ENCODE results near the gene MSMP. TPM values are rescaled to one million over a fixed set of nuclear protein-coding genes. Genes with fewer than 3 reads are reported as not detected.

The MSMP gene
- total and polyA plus RNA-seq, 10 of the 15 experiments (the other 5 are each of a cell fraction or from before 2014, with no cell fraction given), result 0.33 to 2.4 (median 0.86) TPM; not detected in 4

- TF ChIP-seq SMAD5 (IDR thresholded peaks at IDR 0.05; ENCODE audit: low read depth) (peak; percentile 49), ZBTB11 (CRISPR knock-in tag; IDR thresholded peaks at IDR 0.05) (peak; percentile 62), ZNF274 (IDR thresholded peaks at IDR 0.05; ENCODE audit: insufficient read depth, insufficient read length) (no peak), CBX3 (IDR thresholded peaks at IDR 0.05; ENCODE audit: borderline replicate concordance, low read depth) (no peak), SIX5 (IDR thresholded peaks at IDR 0.05; ENCODE audit: low read depth, low read length, severe bottlenecking) (peak; percentile 81), FOXK2 (IDR thresholded peaks at IDR 0.05) (no peak), MEF2B (IDR thresholded peaks at IDR 0.05; ENCODE audit: partially characterized antibody, poor library complexity, severe bottlenecking) (peak; percentile 98), MYB (IDR thresholded peaks at IDR 0.05; ENCODE audit: borderline replicate concordance, low read depth, low read length) (no peak), RAD21 (IDR thresholded peaks at IDR 0.05; ENCODE audit: insufficient read depth, low read depth, low read length) (no peak), MXI1 (IDR thresholded peaks at IDR 0.05; ENCODE audit: low read depth, low read length) (peak; percentile 56), SP1 (IDR thresholded peaks at IDR 0.05; ENCODE audit: low read depth, low read length) (peak; percentile 57), ZNF687 (IDR thresholded peaks at IDR 0.05) (peak; percentile 19; the same call in 1 of the 2 replicates), SMARCA5 (IDR thresholded peaks at IDR 0.05) (no peak; the same call in 1 of the 2 replicates), ZBTB33 (IDR thresholded peaks at IDR 0.05) (no peak), IRF4 (IDR thresholded peaks at IDR 0.05; ENCODE audit: low read depth, low read length) (peak; percentile 47; the same call in 1 of the 2 replicates), NR2F1 (conservative IDR thresholded peaks at IDR 0.05) (peak; percentile 25), EZH2 (IDR thresholded peaks at IDR 0.05; ENCODE audit: borderline replicate concordance, control insufficient read depth, low read depth, low read length) (no peak)
- TF ChIP-seq, protein P1, sequence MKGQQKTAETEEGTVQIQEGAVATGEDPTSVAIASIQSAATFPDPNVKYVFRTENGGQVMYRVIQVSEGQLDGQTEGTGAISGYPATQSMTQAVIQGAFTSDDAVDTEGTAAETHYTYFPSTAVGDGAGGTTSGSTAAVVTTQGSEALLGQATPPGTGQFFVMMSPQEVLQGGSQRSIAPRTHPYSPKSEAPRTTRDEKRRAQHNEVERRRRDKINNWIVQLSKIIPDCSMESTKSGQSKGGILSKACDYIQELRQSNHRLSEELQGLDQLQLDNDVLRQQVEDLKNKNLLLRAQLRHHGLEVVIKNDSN (IDR thresholded peaks at IDR 0.05; ENCODE audit: borderline replicate concordance, extremely low read length, insufficient read depth, low read depth, low read length), result no peak
Observed at GRCh38 chr9:35732185-35732799, 21.8 kb downstream of the MSMP start, which contains the start of the genes CREB3 and TLN1 (continued).

Measured in GM12878 (cell line).